Upper lobe of left lung (tissue), 4 donors: ENCODE data around the gene TMEM161A.
"Not testable (repeated sequence)": the region's sequence is repeated elsewhere in the genome, so short reads cannot be mapped to it uniquely, and the experiment has no call there.

ENCODE experiments used
- CTCF ChIP-seq, 6 experiments: fragments of 450-650 bp in 4 of 6; fragments of 200-600 bp in 2 of 6; sonication (generic) in 2 of 6; IDR thresholded peaks; one replicate each; pipeline ENCODE4 v1.5.1; 2016 to 2019; ENCODE audit warnings: antibody characterized with exemption in 6 of 6
- EP300 ChIP-seq, 4 donors: sonication (generic); formaldehyde crosslinking; IDR thresholded peaks; one replicate each; pipeline ENCODE4 v1.5.1; 2017; ENCODE audit warnings: antibody characterized with exemption in 4 of 4, control low read depth in 2 of 4
- POLR2A ChIP-seq, 4 donors: fragments of 450-650 bp; IDR thresholded peaks; one replicate each; pipeline ENCODE4 v1.5.1; 2016 to 2017; ENCODE audit warnings: antibody characterized with exemption in 4 of 4, mild to moderate bottlenecking in 2 of 4
- POLR2AphosphoS5 ChIP-seq, 2 donors: sonication (generic); formaldehyde crosslinking; IDR thresholded peaks; one replicate each; pipeline ENCODE4 v1.5.1; 2017; ENCODE audit warnings: antibody characterized with exemption in 2 of 2

- TF ChIP-seq POLR2A, CTCF, EP300, POLR2AphosphoS5 (IDR thresholded peaks at IDR 0.05): not testable (repeated sequence)
Observed at GRCh38 chr19:19102566-19102965, 35.7 kb downstream of the TMEM161A start.
